Activated CD8-positive, alpha-beta memory T cell treated with anti-CD3 and anti-CD28 coated beads, Interleukin-2, amount 10 ng/mL, durations not matched to agents 7 days and 5 days (primary cell): ENCODE measurements around the gene DOCK1. TPM values are rescaled to one million over a fixed set of nuclear protein-coding genes. Genes with fewer than 3 reads are reported as not detected.

Experiments
- ATAC-seq: fragments of 150-1000 bp; cut with Tn5 transposase; one replicate; pipeline ENCODE4 v1.10.0; 2021; ENCODE audit warnings: moderate library complexity
- CTCF ChIA-PET: fragments of 350-600 bp; sonication (Branson Sonifier 250); formaldehyde crosslinking; loops from one replicate; lab custom pipeline; 2021; ENCODE audit warnings: antibody characterized with exemption; lab: Charles Lee
- DNase-seq: peaks from one replicate; pipeline ENCODE4 v3.0.0-alpha.2; 2020
- H3K27ac Mint-ChIP-seq: one replicate; pipeline ENCODE4 v1.8.0; 2021; ENCODE audit warnings: mild to moderate bottlenecking, mixed read lengths
- H3K27me3 Mint-ChIP-seq: one replicate; pipeline ENCODE4 v1.8.0; 2021; ENCODE audit warnings: mixed read lengths
- H3K36me3 Mint-ChIP-seq: one replicate; pipeline ENCODE4 v1.8.0; 2021; ENCODE audit warnings: mild to moderate bottlenecking, mixed read lengths
- H3K4me1 Mint-ChIP-seq: one replicate; pipeline ENCODE4 v1.8.0; 2021; ENCODE audit warnings: mixed read lengths
- H3K4me3 Mint-ChIP-seq: one replicate; pipeline ENCODE4 v1.8.0; 2021; ENCODE audit warnings: mild to moderate bottlenecking, moderate library complexity, mixed read lengths
- H3K9me3 Mint-ChIP-seq: one replicate; pipeline ENCODE4 v1.8.0; 2022; ENCODE audit warnings: low read depth, mixed read lengths
- total RNA-seq, 2 experiments: library from RNA; stranded (reverse); gene quantifications; one replicate each; pipeline ENCODE4 v1.2.3, GENCODE V29; 2021

Gene DOCK1
- total RNA-seq, 2 experiments from 2014 or later: 0.07 TPM; not detected in 1

GRCh38 chr10:127462643-127463295 lies 557.5 kb downstream of the DOCK1 start:
- CTCF ChIA-PET: no interaction called here
- no peak for ATAC-seq
- Mint-ChIP-seq H3K4me3 (no peak overlapping the region), H3K4me1 (no peaks in the 10 kb centered on the region), H3K27ac (no peak overlapping the region), H3K9me3 (peaks cover 2% of the 10 kb centered on the region), H3K27me3 (no peaks in the 10 kb centered on the region), H3K36me3 (no peaks in the 10 kb centered on the region)
- no peak for DNase-seq

- Mint-ChIP-seq H3K27me3 (no peaks in the 10 kb centered on the region), H3K27ac (no peak overlapping the region), H3K4me1 (no peaks in the 10 kb centered on the region), H3K9me3 (peaks cover 2% of the 10 kb centered on the region), H3K36me3 (no peaks in the 10 kb centered on the region), H3K4me3 (no peak overlapping the region)
- CTCF ChIA-PET: no interaction called here
- ATAC-seq: no peak
- DNase-seq: no peak
These were observed 558.3 kb downstream of the DOCK1 start for GRCh38 chr10:127463548-127463947.

GRCh38 chr10:127464561-127464960 lies 559.3 kb downstream of the DOCK1 start:
- no peaks in the 10 kb centered on the region for H3K36me3 Mint-ChIP-seq

GRCh38 chr10:127467811-127468210 lies 562.6 kb downstream of the DOCK1 start:
- no peak for ATAC-seq
- CTCF ChIA-PET: no interaction called here
- H3K27me3 Mint-ChIP-seq: no peaks in the 10 kb centered on the region
- H3K4me1 Mint-ChIP-seq: no peaks in the 10 kb centered on the region
- no peaks in the 10 kb centered on the region for H3K36me3 Mint-ChIP-seq
- no peak overlapping the region for H3K4me3 Mint-ChIP-seq
- H3K9me3 Mint-ChIP-seq: no peaks in the 10 kb centered on the region
- no peak overlapping the region for H3K27ac Mint-ChIP-seq
- DNase-seq: no peak

More at GRCh38 chr10:127464561-127464960, 559.3 kb downstream of the DOCK1 start:
- no peak for ATAC-seq
- no peaks in the 10 kb centered on the region for H3K27me3 Mint-ChIP-seq
- CTCF ChIA-PET: no interaction called here
- DNase-seq: no peak
- H3K4me1 Mint-ChIP-seq: no peaks in the 10 kb centered on the region
- H3K9me3 Mint-ChIP-seq: no peaks in the 10 kb centered on the region
- H3K27ac Mint-ChIP-seq: no peak overlapping the region
- H3K4me3 Mint-ChIP-seq: no peak overlapping the region

- Mint-ChIP-seq H3K36me3 (no peaks in the 10 kb centered on the region), H3K4me3 (no peak overlapping the region), H3K9me3 (no peaks in the 10 kb centered on the region), H3K4me1 (no peaks in the 10 kb centered on the region), H3K27ac (no peak overlapping the region), H3K27me3 (no peaks in the 10 kb centered on the region)
- CTCF ChIA-PET: no interaction called here
- ATAC-seq (no peak), DNase-seq (no peak)
These were observed 563.4 kb downstream of the DOCK1 start for GRCh38 chr10:127468632-127469031.

- ATAC-seq: no peak
- Mint-ChIP-seq H3K27me3 (no peaks in the 10 kb centered on the region), H3K36me3 (no peaks in the 10 kb centered on the region), H3K9me3 (no peaks in the 10 kb centered on the region), H3K4me1 (no peaks in the 10 kb centered on the region), H3K4me3 (no peak overlapping the region), H3K27ac (no peak overlapping the region)
- CTCF ChIA-PET: no interaction called here
- no peak for DNase-seq
These were observed 565.7 kb downstream of the DOCK1 start for GRCh38 chr10:127470911-127471310.

GRCh38 chr10:127472976-127473375 lies 567.7 kb downstream of the DOCK1 start:
- ATAC-seq: no peak
- Mint-ChIP-seq H3K9me3 (no peaks in the 10 kb centered on the region), H3K36me3 (no peaks in the 10 kb centered on the region), H3K27ac (no peak overlapping the region), H3K4me3 (no peak overlapping the region), H3K4me1 (no peaks in the 10 kb centered on the region), H3K27me3 (no peaks in the 10 kb centered on the region)
- no peak for DNase-seq
- CTCF ChIA-PET: no interaction called here

GRCh38 chr10:127474501-127474900 lies 569.3 kb downstream of the DOCK1 start:
- H3K36me3 Mint-ChIP-seq: no peaks in the 10 kb centered on the region
- H3K4me1 Mint-ChIP-seq: no peaks in the 10 kb centered on the region
- DNase-seq (no peak), ATAC-seq (no peak)
- CTCF ChIA-PET: no interaction called here
- H3K27ac Mint-ChIP-seq: no peak overlapping the region
- no peaks in the 10 kb centered on the region for H3K9me3 Mint-ChIP-seq
- H3K4me3 Mint-ChIP-seq: no peak overlapping the region
- no peaks in the 10 kb centered on the region for H3K27me3 Mint-ChIP-seq

GRCh38 chr10:127485153-127485857 lies 580.1 kb downstream of the DOCK1 start:
- ATAC-seq (no peak), DNase-seq (no peak)
- H3K4me3 Mint-ChIP-seq: no peak overlapping the region
- H3K9me3 Mint-ChIP-seq: peaks cover 1% of the 10 kb centered on the region
- CTCF ChIA-PET: no interaction called here
- H3K27ac Mint-ChIP-seq: no peak overlapping the region
- no peaks in the 10 kb centered on the region for H3K36me3 Mint-ChIP-seq
- H3K27me3 Mint-ChIP-seq: no peaks in the 10 kb centered on the region
- H3K4me1 Mint-ChIP-seq: no peaks in the 10 kb centered on the region

- CTCF ChIA-PET: no interaction called here
- Mint-ChIP-seq H3K27ac (no peak overlapping the region), H3K9me3 (peaks cover 1% of the 10 kb centered on the region), H3K4me3 (no peak overlapping the region), H3K36me3 (no peaks in the 10 kb centered on the region), H3K4me1 (no peaks in the 10 kb centered on the region), H3K27me3 (no peaks in the 10 kb centered on the region)
- ATAC-seq (no peak), DNase-seq (no peak)
These were observed 581.1 kb downstream of the DOCK1 start for GRCh38 chr10:127486355-127486754.

- DNase-seq: no peak
- CTCF ChIA-PET: no interaction called here
- Mint-ChIP-seq H3K27me3 (no peaks in the 10 kb centered on the region), H3K4me1 (no peaks in the 10 kb centered on the region), H3K36me3 (no peaks in the 10 kb centered on the region), H3K27ac (no peak overlapping the region), H3K9me3 (no peaks in the 10 kb centered on the region), H3K4me3 (no peak overlapping the region)
- ATAC-seq: no peak
These were observed 587.5 kb downstream of the DOCK1 start for GRCh38 chr10:127492607-127493250.

- DNase-seq (no peak), ATAC-seq (no peak)
- Mint-ChIP-seq H3K27ac (no peak overlapping the region), H3K4me3 (no peak overlapping the region), H3K36me3 (no peaks in the 10 kb centered on the region), H3K9me3 (no peaks in the 10 kb centered on the region), H3K4me1 (no peaks in the 10 kb centered on the region), H3K27me3 (no peaks in the 10 kb centered on the region)
- CTCF ChIA-PET: no interaction called here
These were observed 590.8 kb downstream of the DOCK1 start for GRCh38 chr10:127496035-127496434.

- Mint-ChIP-seq H3K36me3 (no peaks in the 10 kb centered on the region), H3K4me1 (no peaks in the 10 kb centered on the region), H3K9me3 (no peaks in the 10 kb centered on the region), H3K27ac (no peak overlapping the region), H3K27me3 (no peaks in the 10 kb centered on the region), H3K4me3 (no peak overlapping the region)
- CTCF ChIA-PET: no interaction called here
- DNase-seq (no peak), ATAC-seq (no peak)
These were observed 592.5 kb downstream of the DOCK1 start for GRCh38 chr10:127497685-127498084.

- H3K27ac Mint-ChIP-seq: no peak overlapping the region
- H3K9me3 Mint-ChIP-seq: no peaks in the 10 kb centered on the region
- H3K4me3 Mint-ChIP-seq: no peak overlapping the region
- DNase-seq (no peak), ATAC-seq (no peak)
- H3K4me1 Mint-ChIP-seq: no peaks in the 10 kb centered on the region
- no peaks in the 10 kb centered on the region for H3K36me3 Mint-ChIP-seq
- CTCF ChIA-PET: no interaction called here
- H3K27me3 Mint-ChIP-seq: no peaks in the 10 kb centered on the region
These were observed 592.9 kb downstream of the DOCK1 start for GRCh38 chr10:127498087-127498486.
